D721Med (cell line): ENCODE measurements around the gene PIGO.

ENCODE experiments used
- DNase-seq: peaks from one replicate; pipeline ENCODE4 v3.0.0; 2011; ENCODE audit warnings: low spot score; ENCODE audit not compliant: insufficient read length
- FAIRE-seq: peaks from 2 replicates; lab custom pipeline; 2011; peaks lifted over from hg19 to GRCh38; lab: Jason Lieb, UNC
- CTCF ChIP-seq: IDR thresholded peaks from 2 replicates; pipeline ENCODE4 v1.5.1; 2012; ENCODE audit warnings: mild to moderate bottlenecking, control low read depth; ENCODE audit not compliant: insufficient read depth; ENCODE audit errors: missing control alignments

The PIGO gene

GRCh38 chr9:35111001-35111933, 14.9 kb upstream of the PIGO start:
- TF ChIP-seq CTCF, result no peak
- DNase-seq (peak; percentile 98), FAIRE-seq (no peak)

GRCh38 chr9:35110327-35110761, 14.0 kb upstream of the PIGO start:
- DNase-seq (no peak), FAIRE-seq (no peak)
- TF ChIP-seq CTCF, result no peak

GRCh38 chr9:35108946-35109575, 12.7 kb upstream of the PIGO start:
- no peak for DNase-seq
- TF ChIP-seq CTCF, result no peak
- no peak for FAIRE-seq

- no peak for FAIRE-seq
- no peak for DNase-seq
- TF ChIP-seq CTCF, result no peak
These were observed 12.1 kb upstream of the PIGO start for GRCh38 chr9:35108461-35108860.

GRCh38 chr9:35107297-35108290, 11.2 kb upstream of the PIGO start:
- DNase-seq (no peak), FAIRE-seq (no peak)
- no peak for TF ChIP-seq CTCF

- DNase-seq (no peak), FAIRE-seq (no peak)
- no peak for TF ChIP-seq CTCF
These were observed 9.9 kb upstream of the PIGO start for GRCh38 chr9:35106343-35106730.
